ENCODE results near the gene IKBKE.

Gene IKBKE

GRCh38 chr1:206447792-206448191, 22.5 kb upstream of the IKBKE start:
- H3K27ac ChIP-seq: no peak overlapping the region
- H3K4me3 ChIP-seq (ENCODE audit: low read depth in 1 of 2, low read length in 1 of 2): no peak overlapping the region
- no peaks in the 10 kb centered on the region for H3K9me3 ChIP-seq
- no peaks in the 10 kb centered on the region for H3K27me3 ChIP-seq
- no peaks in the 10 kb centered on the region for H3K4me1 ChIP-seq (ENCODE audit: control insufficient read depth in 1 of 2, insufficient read depth in 1 of 2, low read depth in 1 of 2, low read length in 1 of 2)
- no peak for TF ChIP-seq CTCF (IDR thresholded peaks at IDR 0.05)
- H3K36me3 ChIP-seq: peaks cover 94% of the 10 kb centered on the region

- no peak overlapping the region for H3K27ac ChIP-seq
- H3K27me3 ChIP-seq: no peaks in the 10 kb centered on the region
- H3K4me3 ChIP-seq (ENCODE audit: low read depth in 1 of 2, low read length in 1 of 2): no peak overlapping the region
- H3K4me1 ChIP-seq (ENCODE audit: control insufficient read depth in 1 of 2, insufficient read depth in 1 of 2, low read depth in 1 of 2, low read length in 1 of 2): no peaks in the 10 kb centered on the region
- TF ChIP-seq CTCF (IDR thresholded peaks at IDR 0.05): no peak
- peaks cover 94% of the 10 kb centered on the region for H3K36me3 ChIP-seq
- H3K9me3 ChIP-seq: no peaks in the 10 kb centered on the region
These were observed 21.8 kb upstream of the IKBKE start for GRCh38 chr1:206448471-206448870.

GRCh38 chr1:206449565-206449964, 20.7 kb upstream of the IKBKE start:
- Histone ChIP-seq H3K27ac (no peak overlapping the region), H3K27me3 (no peaks in the 10 kb centered on the region), H3K36me3 (peaks cover 95% of the 10 kb centered on the region), H3K4me1 (ENCODE audit: control insufficient read depth in 1 of 2, insufficient read depth in 1 of 2, low read depth in 1 of 2, low read length in 1 of 2) (no peaks in the 10 kb centered on the region), H3K9me3 (no peaks in the 10 kb centered on the region), H3K4me3 (ENCODE audit: low read depth in 1 of 2, low read length in 1 of 2) (no peak overlapping the region)
- no peak for TF ChIP-seq CTCF (IDR thresholded peaks at IDR 0.05)

GRCh38 chr1:206450281-206450680, 20.0 kb upstream of the IKBKE start:
- Histone ChIP-seq H3K27ac (no peak overlapping the region), H3K4me3 (ENCODE audit: low read depth in 1 of 2, low read length in 1 of 2) (no peak overlapping the region), H3K36me3 (peaks cover 95% of the 10 kb centered on the region), H3K4me1 (ENCODE audit: control insufficient read depth in 1 of 2, insufficient read depth in 1 of 2, low read depth in 1 of 2, low read length in 1 of 2) (no peaks in the 10 kb centered on the region), H3K9me3 (no peaks in the 10 kb centered on the region), H3K27me3 (no peaks in the 10 kb centered on the region)
- no peak for TF ChIP-seq CTCF (IDR thresholded peaks at IDR 0.05)

GRCh38 chr1:206451134-206451686, 19.1 kb upstream of the IKBKE start:
- no peaks in the 10 kb centered on the region for H3K4me1 ChIP-seq (ENCODE audit: control insufficient read depth in 1 of 2, insufficient read depth in 1 of 2, low read depth in 1 of 2, low read length in 1 of 2)
- H3K27me3 ChIP-seq: no peaks in the 10 kb centered on the region
- H3K4me3 ChIP-seq (ENCODE audit: low read depth in 1 of 2, low read length in 1 of 2): no peak overlapping the region
- H3K36me3 ChIP-seq: peaks cover 95% of the 10 kb centered on the region
- no peak for TF ChIP-seq CTCF (IDR thresholded peaks at IDR 0.05)
- no peak overlapping the region for H3K27ac ChIP-seq
- H3K9me3 ChIP-seq: no peaks in the 10 kb centered on the region

GRCh38 chr1:206453111-206453510, 17.2 kb upstream of the IKBKE start:
- Histone ChIP-seq H3K36me3 (peaks cover 92% of the 10 kb centered on the region), H3K9me3 (no peaks in the 10 kb centered on the region), H3K4me1 (ENCODE audit: control insufficient read depth in 1 of 2, insufficient read depth in 1 of 2, low read depth in 1 of 2, low read length in 1 of 2) (no peaks in the 10 kb centered on the region), H3K4me3 (ENCODE audit: low read depth in 1 of 2, low read length in 1 of 2) (no peak overlapping the region), H3K27ac (no peak overlapping the region), H3K27me3 (no peaks in the 10 kb centered on the region)
- TF ChIP-seq CTCF (IDR thresholded peaks at IDR 0.05): no peak
